ENCODE measurements around the gene SHROOM4. TPM values are rescaled to one million over a fixed set of nuclear protein-coding genes. Genes with fewer than 3 reads are reported as not detected.

The SHROOM4 gene
- 5.5 to 7.5 TPM (median 6.4 TPM) in 3 replicates for total RNA-seq
- long read RNA-seq, partial matches to known transcripts, result 0 of 2 reads
- long read RNA-seq, other reads (novel, unspliced or antisense), result 2 of 2 reads

DNA sequence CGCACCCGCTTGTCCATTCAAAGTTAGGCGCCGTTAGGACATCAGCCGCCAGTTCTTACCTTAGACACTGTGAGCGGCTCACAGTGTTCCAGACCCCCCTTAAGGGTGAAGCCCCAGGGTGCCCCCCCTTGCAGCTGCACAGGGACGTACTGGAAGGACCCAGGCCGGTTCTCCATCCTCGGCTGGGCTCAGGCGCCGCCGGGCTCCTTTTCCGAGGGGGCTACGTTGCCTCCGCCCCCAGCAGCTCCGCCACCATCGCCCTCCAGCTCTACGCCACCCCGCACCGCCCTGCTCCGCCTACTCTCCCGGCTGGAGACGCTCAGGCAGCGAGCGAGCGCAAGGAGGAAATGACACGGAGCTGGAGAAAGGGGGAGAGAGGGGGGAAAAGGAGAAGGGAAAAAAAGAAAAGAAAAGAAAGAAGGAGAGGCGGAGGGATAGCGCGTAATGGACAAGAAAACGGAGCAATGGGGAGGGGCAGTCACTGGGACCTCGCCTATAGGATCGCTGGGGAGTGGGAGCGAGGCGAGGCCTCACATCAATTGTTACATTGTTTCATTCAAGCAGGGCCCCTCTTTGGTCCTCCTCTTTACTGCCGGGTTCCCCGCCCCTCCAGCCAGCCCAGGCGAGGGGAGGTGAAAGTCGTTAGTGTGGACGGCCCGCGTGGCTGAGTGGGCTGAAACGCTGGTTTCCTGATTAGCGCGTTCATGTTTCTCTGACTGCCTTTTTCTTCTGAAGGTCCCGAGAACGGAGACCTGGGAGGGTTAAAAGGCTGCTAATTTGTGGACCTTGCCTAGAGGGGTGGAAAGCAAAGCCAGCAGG lies at the start of gene SHROOM4:
Gene SHROOM4 (minus strand): TSS at position 352 of the 819 bp plus-strand sequence. CDS start 176 bp downstream, at position 176.
- peaks cover 13% of the 10 kb centered on the region for H3K9me3 Mint-ChIP-seq (ENCODE audit: low read depth)
- TF ChIP-seq CTCF (IDR thresholded peaks at IDR 0.05), result no peak
- H3K36me3 Mint-ChIP-seq (ENCODE audit: low read depth), result no peaks in the 10 kb centered on the region
- peak; percentile 90 for DNase-seq (ENCODE audit: low spot score)
- peaks cover 28% of the 10 kb centered on the region for H3K4me1 Mint-ChIP-seq (ENCODE audit: low read depth)
- H3K27me3 Mint-ChIP-seq (ENCODE audit: low read depth), result no peaks in the 10 kb centered on the region
- H3K27ac Mint-ChIP-seq (ENCODE audit: unreplicated experiment), result peak within 1 kb of the TSS; percentile 94
- H3K4me3 Mint-ChIP-seq (ENCODE audit: unreplicated experiment), result peak within 1 kb of the TSS; percentile 77

GRCh38 chrX:50863471-50863870 lies 49.5 kb upstream of the SHROOM4 start:
- no peak for TF ChIP-seq CTCF (IDR thresholded peaks at IDR 0.05)
- peaks cover 10% of the 10 kb centered on the region for H3K9me3 Mint-ChIP-seq (ENCODE audit: low read depth)
- DNase-seq (ENCODE audit: low spot score), result no peak
- H3K27me3 Mint-ChIP-seq (ENCODE audit: low read depth), result no peaks in the 10 kb centered on the region
- H3K4me3 Mint-ChIP-seq (ENCODE audit: unreplicated experiment), result no peak overlapping the region
- H3K4me1 Mint-ChIP-seq (ENCODE audit: low read depth), result peaks cover 3% of the 10 kb centered on the region
- H3K27ac Mint-ChIP-seq (ENCODE audit: unreplicated experiment), result no peak overlapping the region
- no peaks in the 10 kb centered on the region for H3K36me3 Mint-ChIP-seq (ENCODE audit: low read depth)

DNA sequence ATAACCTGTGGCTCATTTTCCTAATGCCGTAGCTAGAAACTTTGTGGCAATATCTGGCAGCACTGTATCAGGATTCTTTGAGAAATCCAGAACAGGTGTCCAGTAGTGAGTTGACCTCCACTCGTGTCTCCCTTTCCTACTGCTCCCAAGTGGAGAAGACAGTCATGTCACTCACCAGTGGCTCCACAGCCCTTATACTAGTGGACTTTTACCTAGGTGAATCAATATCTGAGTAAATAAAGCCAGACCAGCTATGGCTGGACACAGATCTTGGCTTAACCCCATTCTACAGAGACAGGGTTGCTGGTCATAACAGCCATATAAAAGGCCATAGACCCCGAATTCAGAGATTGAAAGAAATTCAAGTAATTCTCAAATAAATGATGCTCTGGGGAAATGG lies 46.5 kb upstream of the SHROOM4 start:
- peaks cover 3% of the 10 kb centered on the region for H3K27me3 Mint-ChIP-seq (ENCODE audit: low read depth)
- no peak overlapping the region for H3K4me3 Mint-ChIP-seq (ENCODE audit: unreplicated experiment)
- H3K4me1 Mint-ChIP-seq (ENCODE audit: low read depth), result peaks cover 3% of the 10 kb centered on the region
- DNase-seq (ENCODE audit: low spot score), result no peak
- H3K9me3 Mint-ChIP-seq (ENCODE audit: low read depth), result peaks cover 14% of the 10 kb centered on the region
- H3K36me3 Mint-ChIP-seq (ENCODE audit: low read depth), result no peaks in the 10 kb centered on the region
- no peak for TF ChIP-seq CTCF (IDR thresholded peaks at IDR 0.05)
- no peak overlapping the region for H3K27ac Mint-ChIP-seq (ENCODE audit: unreplicated experiment)

- no peak for TF ChIP-seq CTCF (IDR thresholded peaks at IDR 0.05)
- no peaks in the 10 kb centered on the region for H3K36me3 Mint-ChIP-seq (ENCODE audit: low read depth)
- no peak overlapping the region for H3K27ac Mint-ChIP-seq (ENCODE audit: unreplicated experiment)
- H3K27me3 Mint-ChIP-seq (ENCODE audit: low read depth), result peaks cover 3% of the 10 kb centered on the region
- no peak overlapping the region for H3K4me3 Mint-ChIP-seq (ENCODE audit: unreplicated experiment)
- H3K4me1 Mint-ChIP-seq (ENCODE audit: low read depth), result no peaks in the 10 kb centered on the region
- no peak for DNase-seq (ENCODE audit: low spot score)
- peaks cover 11% of the 10 kb centered on the region for H3K9me3 Mint-ChIP-seq (ENCODE audit: low read depth)
Observed at GRCh38 chrX:50858548-50858947, 44.6 kb upstream of the SHROOM4 start.

DNA sequence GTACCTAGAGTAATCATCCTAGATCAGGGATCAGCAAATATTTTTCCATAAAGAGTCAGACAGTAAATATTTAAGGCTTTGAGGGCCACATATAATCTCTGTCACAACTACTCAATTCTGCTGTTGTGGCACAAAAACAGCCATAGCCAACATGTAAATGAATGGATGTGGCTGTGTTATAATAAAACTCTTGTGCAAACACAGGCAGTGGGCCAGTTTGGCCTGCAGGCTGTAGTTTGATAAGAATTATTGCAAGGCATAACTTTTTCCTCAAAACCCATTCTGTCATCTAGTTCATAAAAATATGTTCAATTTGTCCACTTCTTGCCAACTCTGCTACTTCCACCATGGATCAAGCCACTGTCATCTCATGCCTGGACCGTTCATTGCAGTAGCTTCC lies 39.4 kb upstream of the SHROOM4 start:
- no peak overlapping the region for H3K4me3 Mint-ChIP-seq (ENCODE audit: unreplicated experiment)
- DNase-seq (ENCODE audit: low spot score), result no peak
- peaks cover 14% of the 10 kb centered on the region for H3K9me3 Mint-ChIP-seq (ENCODE audit: low read depth)
- no peaks in the 10 kb centered on the region for H3K4me1 Mint-ChIP-seq (ENCODE audit: low read depth)
- peaks cover 5% of the 10 kb centered on the region for H3K27me3 Mint-ChIP-seq (ENCODE audit: low read depth)
- H3K27ac Mint-ChIP-seq (ENCODE audit: unreplicated experiment), result no peak overlapping the region
- no peak for TF ChIP-seq CTCF (IDR thresholded peaks at IDR 0.05)
- no peaks in the 10 kb centered on the region for H3K36me3 Mint-ChIP-seq (ENCODE audit: low read depth)

Measured in chondrocyte (in vitro differentiated cells).